HEK293T (cell line): ENCODE measurements around the gene MGAT5.

Experiments
- HDGF ChIP-seq: fragments of 450-650 bp; IDR thresholded peaks from 2 replicates; pipeline ENCODE4 v1.6.1; 2017; ENCODE audit warnings: antibody characterized with exemption, borderline replicate concordance
- L3MBTL2 ChIP-seq: fragments of 450-650 bp; conservative IDR thresholded peaks from 2 replicates; pipeline ENCODE4 v1.6.1; 2016; ENCODE audit warnings: mild to moderate bottlenecking
- TARDBP ChIP-seq: fragments of 450-650 bp; IDR thresholded peaks from 2 replicates; pipeline ENCODE4 v1.6.1; 2016
- ZNF384 ChIP-seq: fragments of 450-650 bp; IDR thresholded peaks from 2 replicates; pipeline ENCODE4 v1.6.1; 2016

DNA sequence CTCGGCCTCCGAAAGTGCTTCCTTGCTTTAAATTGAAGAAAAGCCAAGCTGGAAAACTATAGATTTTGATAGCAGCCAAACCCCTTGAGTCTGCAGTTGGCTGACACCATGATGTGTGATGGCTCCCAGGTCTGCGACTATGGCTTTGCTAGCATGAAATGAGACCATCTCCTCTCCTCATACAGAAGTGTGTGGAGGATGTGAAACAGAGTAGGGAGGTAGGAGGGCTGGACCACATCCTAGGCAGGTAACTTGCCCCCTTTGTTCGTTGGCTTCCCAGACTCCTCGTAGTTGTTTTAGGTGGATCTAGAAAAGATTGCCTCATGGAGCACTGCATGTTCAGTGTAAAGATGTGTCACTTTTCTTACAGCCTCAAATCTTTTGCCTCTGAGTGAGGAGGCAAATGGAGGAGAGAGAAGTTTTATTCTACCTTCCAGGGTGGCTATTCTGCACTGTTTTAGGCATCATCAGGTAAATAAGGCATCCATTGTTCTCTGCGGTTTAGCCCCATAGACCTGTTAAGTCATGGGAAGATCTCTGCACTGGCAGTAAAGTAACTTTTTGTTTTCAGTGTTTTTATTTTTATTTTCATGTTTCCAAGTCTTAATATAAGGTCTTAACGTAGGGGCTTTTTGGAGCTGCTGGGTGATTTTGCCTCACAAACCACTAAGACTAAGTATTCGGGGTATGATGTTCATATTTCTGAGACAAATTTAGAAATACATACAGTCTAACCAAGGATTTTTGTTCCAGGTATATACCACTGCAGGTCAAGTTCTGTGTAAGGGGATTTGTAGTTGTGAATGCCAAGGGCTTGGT, 40.1 kb downstream of the MGAT5 start:
- TF ChIP-seq ZNF384 (no peak), HDGF (no peak), L3MBTL2 (no peak), TARDBP (no peak)
